Pancreas (tissue), 10 donors: ENCODE results near the gene POLD4. TPM values are rescaled to one million over a fixed set of nuclear protein-coding genes. Genes with fewer than 3 reads are reported as not detected.

Experiments used
- ATAC-seq, 4 donors: fragments of 200-7000 bp; cut with Tn5 transposase; one replicate each; pipeline versions ENCODE4 v1.8.0 to v1.9.1; 2020; ENCODE audit warnings: mild to moderate bottlenecking in 4 of 4, moderate library complexity in 4 of 4
- DNase-seq, 6 donors: peaks; one replicate each; pipeline ENCODE4 v3.0.0-alpha.2; 2020
- FAIRE-seq: peaks from 2 replicates; lab custom pipeline; 2012; peaks lifted over from hg19 to GRCh38; lab: Jason Lieb, UNC
- H3K27ac ChIP-seq, 4 donors: fragments of 200-600 bp; sonication (generic); 1 replicate in 3 of 4; 2 replicates in 1 of 4; pipeline versions ENCODE4 v1.5.0 to v1.8.0; 2020
- H3K27me3 ChIP-seq, 4 donors: fragments of 200-600 bp; one replicate each; pipeline ENCODE4 v1.8.0; 2021
- H3K36me3 ChIP-seq, 3 donors: fragments of 200-600 bp; sonication (generic) in 1 of 3; one replicate each; pipeline versions ENCODE4 v1.5.0 to v1.8.0; 2020 to 2021
- H3K4me1 ChIP-seq, 3 donors: fragments of 200-600 bp; one replicate each; pipeline ENCODE4 v1.8.0; 2021
- H3K4me3 ChIP-seq, 4 donors: fragments of 200-600 bp; sonication (generic) in 2 of 4; one replicate each; pipeline versions ENCODE4 v1.5.0 to v1.8.0; 2020 to 2021
- H3K9me3 ChIP-seq, 4 donors: fragments of 200-600 bp; one replicate each; pipeline ENCODE4 v1.8.0; 2021
- WGBS, 2 donors: extraction: QIAGEN DNeasy Blood & Tissue Kit; methylation state at CpG; one replicate each; pipeline ENCODE4 v1.1.7; 2013; 5-methylcytosine and 5-hydroxymethylcytosine counted together
- intact Hi-C, 3 donors: fragments of 100-400 bp; cut with DNase I; formaldehyde crosslinking; loops; one replicate each; pipeline versions ENCODE4 v1.11.1 to v1.14.2; 2022
- polyA plus RNA-seq, 2 donors: library from polyadenylated mRNA; stranded (reverse); fragments of 200-250 nt; gene quantifications; one replicate each; pipeline ENCODE4 v1.2.3, GENCODE V29; 2013
- total RNA-seq, 6 donors: library from RNA; stranded (reverse); fragmentation: NEBNext Ultra II Directional in 4 of 6; extraction: Animal tissue kit (Norgen Biotek cat#: 25700) in 4 of 6; gene quantifications; one replicate each; pipeline versions ENCODE4 v1.2.1 to v1.2.4, GENCODE V29; 2021 to 2023
- TF ChIP-seq, protein P1 (sequence below), 4 donors: fragments of 200-600 bp; sonication (generic) in 3 of 4; IDR thresholded peaks; one replicate each; pipeline versions ENCODE4 v1.5.0 to v1.8.0; 2021; ENCODE audit warnings: antibody characterized with exemption in 4 of 4
- donor health status: healthy with polysubstance abuse.
- donor health status: DM: no; HTN: no; CAD: no; lungs with moderate emphysema.
- donor health status: DM: no; HTN: no; CAD: no.
- donor health status: control.
- donor health status: control.
- donor health status: Bipolar disorder and iron deficiency.
- donor health status: DM: yes; HTN: yes; CAD: no.
- donor health status: DM: no; HTN: no; CAD: no.
- donor health status: DM: no; HTN: no; CAD: no.
- donor health status: DM: yes; HTN: yes; CAD: no.

Gene POLD4
- total and polyA plus RNA-seq, 8 donors, result 35.0 to 99.3 (median 46.0) TPM

DNA sequence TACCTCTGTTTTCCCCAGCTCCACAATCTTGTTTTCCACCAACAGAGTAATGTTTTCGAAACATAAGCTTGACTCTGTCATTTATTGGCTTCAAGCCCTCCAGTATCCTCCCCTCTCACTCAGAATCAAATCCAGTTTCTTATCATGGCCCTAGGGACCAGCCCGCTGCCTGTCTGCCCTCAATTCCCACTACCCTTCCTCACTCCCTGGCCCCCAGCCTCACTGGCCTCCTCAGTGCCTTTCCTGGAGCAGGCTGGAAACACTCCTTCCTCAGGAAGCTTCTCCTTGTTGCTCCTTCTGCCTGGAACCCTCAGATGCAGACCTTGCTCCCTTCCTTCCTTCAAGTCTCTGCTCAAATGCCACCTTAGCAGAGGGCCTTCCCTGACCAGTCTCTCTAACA is 3.9 kb downstream of the POLD4 start:
- DNase-seq (peak in 1 of 6 donors; percentile 21), FAIRE-seq (no peak), ATAC-seq (no peak)
- intact Hi-C loops, result loop anchor here in 1 of 3 donors (5.0 kb wide), 1 partner anchor 33 kb away; no protein-coding TSS in a partner anchor
- TF ChIP-seq, protein P1, sequence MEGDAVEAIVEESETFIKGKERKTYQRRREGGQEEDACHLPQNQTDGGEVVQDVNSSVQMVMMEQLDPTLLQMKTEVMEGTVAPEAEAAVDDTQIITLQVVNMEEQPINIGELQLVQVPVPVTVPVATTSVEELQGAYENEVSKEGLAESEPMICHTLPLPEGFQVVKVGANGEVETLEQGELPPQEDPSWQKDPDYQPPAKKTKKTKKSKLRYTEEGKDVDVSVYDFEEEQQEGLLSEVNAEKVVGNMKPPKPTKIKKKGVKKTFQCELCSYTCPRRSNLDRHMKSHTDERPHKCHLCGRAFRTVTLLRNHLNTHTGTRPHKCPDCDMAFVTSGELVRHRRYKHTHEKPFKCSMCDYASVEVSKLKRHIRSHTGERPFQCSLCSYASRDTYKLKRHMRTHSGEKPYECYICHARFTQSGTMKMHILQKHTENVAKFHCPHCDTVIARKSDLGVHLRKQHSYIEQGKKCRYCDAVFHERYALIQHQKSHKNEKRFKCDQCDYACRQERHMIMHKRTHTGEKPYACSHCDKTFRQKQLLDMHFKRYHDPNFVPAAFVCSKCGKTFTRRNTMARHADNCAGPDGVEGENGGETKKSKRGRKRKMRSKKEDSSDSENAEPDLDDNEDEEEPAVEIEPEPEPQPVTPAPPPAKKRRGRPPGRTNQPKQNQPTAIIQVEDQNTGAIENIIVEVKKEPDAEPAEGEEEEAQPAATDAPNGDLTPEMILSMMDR (IDR thresholded peaks at IDR 0.05), result no peak
- Histone ChIP-seq H3K4me3 (no peak overlapping the region), H3K27me3 (no peaks in the 10 kb centered on the region), H3K27ac (no peak overlapping the region), H3K36me3 (no peaks in the 10 kb centered on the region), H3K9me3 (no peaks in the 10 kb centered on the region), H3K4me1 (peaks cover 27 to 50% (median 31%) of the 10 kb centered on the region in 3 donors)
- WGBS, 2 donors, result 90% methylated on average over 2 of the region's 2 CpGs

DNA sequence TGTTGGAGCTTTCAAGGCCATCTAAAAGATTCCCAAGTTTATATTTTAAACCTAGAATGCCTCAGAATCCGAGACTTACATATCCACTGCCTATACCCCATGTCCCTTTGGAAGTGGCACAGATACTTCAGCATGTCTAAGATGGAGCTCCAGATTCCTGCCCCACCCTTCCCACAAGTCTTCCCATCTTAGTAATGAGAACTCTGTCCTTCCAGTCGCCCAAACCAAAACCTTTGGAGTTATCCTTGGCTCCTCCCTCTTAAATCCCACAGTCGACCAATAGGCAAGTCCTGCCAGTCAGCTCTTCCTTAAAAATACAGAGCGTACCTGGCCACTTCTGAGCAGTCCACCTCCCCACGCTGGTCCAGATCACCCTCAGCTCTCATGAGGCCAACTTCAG is 4.3 kb downstream of the POLD4 start:
- Histone ChIP-seq H3K27ac (peak overlapping the region in 1 of 4 donors; percentile 0), H3K27me3 (no peaks in the 10 kb centered on the region), H3K36me3 (no peaks in the 10 kb centered on the region), H3K4me1 (peaks cover 27 to 45% (median 27%) of the 10 kb centered on the region in 3 donors), H3K4me3 (no peak overlapping the region), H3K9me3 (no peaks in the 10 kb centered on the region)
- ATAC-seq, result no peak
- 64 to 69% methylated on average over 5 of the region's 5 CpGs for WGBS, 2 donors
- intact Hi-C loops, result loop anchor here in 1 of 3 donors (5.0 kb wide), 1 partner anchor 33 kb away; no protein-coding TSS in a partner anchor
- TF ChIP-seq, protein P1 (IDR thresholded peaks at IDR 0.05), result no peak
- DNase-seq, result no peak
- FAIRE-seq, result no peak

DNA sequence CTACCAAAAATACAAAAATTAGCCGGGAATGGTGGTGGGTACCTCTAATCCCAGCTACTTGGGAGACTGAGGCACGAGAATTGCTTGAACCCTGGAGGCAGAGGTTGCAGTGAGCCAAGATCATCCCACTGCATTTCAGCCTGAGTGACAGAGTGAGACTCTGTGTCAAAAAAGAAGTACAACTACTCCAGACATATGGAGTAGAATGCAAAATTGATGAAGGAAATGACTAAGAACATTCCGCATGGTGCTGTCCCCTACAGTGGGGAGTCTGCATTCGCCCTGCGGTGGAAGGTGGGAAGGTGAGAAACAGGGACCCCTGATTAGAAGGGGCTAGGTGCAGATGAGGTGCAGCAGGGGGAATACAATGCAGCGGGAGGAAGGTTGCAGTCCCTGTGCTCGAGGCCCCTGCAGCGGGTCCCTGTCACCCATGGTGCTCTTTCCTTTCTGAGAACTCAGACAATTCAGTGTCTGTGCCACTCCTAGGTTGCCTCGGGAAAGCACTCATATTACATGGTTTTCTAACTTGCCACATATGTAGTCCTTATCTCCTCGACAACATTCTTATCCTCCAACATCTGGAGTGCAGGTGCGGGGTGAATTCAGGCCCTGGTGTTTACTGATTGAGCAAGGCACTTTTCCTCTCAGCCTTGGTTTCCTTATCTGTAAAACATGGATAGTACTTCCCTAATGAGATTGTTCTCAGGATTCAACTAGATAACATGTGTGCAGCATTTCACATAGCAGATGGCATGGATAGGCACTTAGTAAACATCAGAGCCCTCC is 5.2 kb downstream of the POLD4 start:
- TF ChIP-seq, protein P1 (IDR thresholded peaks at IDR 0.05), result no peak
- no peaks in the 10 kb centered on the region for H3K27me3 ChIP-seq
- peak overlapping the region in 1 of 4 donors; percentile 0 for H3K27ac ChIP-seq
- no peaks in the 10 kb centered on the region for H3K36me3 ChIP-seq
- intact Hi-C loops, result loop anchor here in 1 of 3 donors (5.0 kb wide), 1 partner anchor 34 kb away; no protein-coding TSS in a partner anchor
- ATAC-seq, result no peak
- H3K4me3 ChIP-seq, result no peak overlapping the region
- H3K9me3 ChIP-seq, result no peaks in the 10 kb centered on the region
- no peak for FAIRE-seq
- H3K4me1 ChIP-seq, result peaks cover 26 to 45% (median 27%) of the 10 kb centered on the region in 3 donors
- 69 to 73% methylated on average over 11 of the region's 11 CpGs for WGBS, 2 donors
- no peak for DNase-seq

DNA sequence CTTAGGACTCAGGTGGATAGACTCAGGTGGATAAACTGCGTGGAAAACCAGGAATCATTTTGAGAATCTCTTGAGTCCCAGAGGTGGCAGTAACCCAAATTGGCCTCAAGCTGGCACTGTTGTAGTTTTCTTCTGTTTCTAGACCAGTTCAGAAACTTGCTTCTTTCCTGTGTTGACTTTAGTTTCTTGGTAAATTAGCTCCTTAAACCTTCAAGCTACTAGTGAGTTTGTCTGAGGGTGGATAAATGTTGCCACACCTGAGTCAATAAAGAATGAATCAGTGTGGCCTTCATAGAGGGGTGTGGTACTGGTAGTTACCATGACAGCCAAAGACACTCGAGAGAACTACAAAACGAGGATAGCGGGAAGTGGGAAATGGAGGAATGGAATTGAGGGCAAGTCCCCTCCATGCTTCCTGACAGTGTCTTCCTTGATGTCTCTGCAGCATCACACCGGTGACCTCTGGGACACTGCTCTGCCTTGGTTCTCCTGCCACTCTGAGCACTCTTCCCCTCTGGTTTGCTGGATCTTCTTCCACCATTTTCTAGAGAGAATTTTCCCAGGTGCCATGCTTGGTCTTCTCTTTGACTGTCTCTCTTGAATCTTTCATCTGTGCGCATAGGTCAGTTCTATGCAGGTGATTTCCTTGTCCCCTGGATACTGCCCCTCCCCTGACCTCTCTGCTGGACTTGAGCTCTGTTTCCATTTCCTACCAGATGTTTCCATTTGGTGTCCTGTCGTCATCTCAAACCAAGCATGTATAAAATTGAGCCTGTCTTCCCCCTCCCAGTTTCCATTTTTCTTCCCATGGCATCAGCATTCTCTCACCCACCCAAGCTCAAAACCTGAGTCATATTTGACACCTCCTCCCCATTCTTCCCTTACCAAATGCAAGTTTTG is 7.2 kb downstream of the POLD4 start:
- Histone ChIP-seq H3K27me3 (no peaks in the 10 kb centered on the region), H3K4me3 (no peak overlapping the region), H3K27ac (peak overlapping the region; percentile 51 to 74 (median 70)), H3K36me3 (no peaks in the 10 kb centered on the region), H3K9me3 (no peaks in the 10 kb centered on the region), H3K4me1 (peaks cover 20 to 32% (median 23%) of the 10 kb centered on the region in 3 donors)
- ATAC-seq (peak; percentile 79 to 87 (median 86)), FAIRE-seq (no peak), DNase-seq (peak in 3 of 6 donors; percentile 55 to 70 (median 67))
- intact Hi-C loops, result loop anchor here in 1 of 3 donors (5.0 kb wide), 1 partner anchor 36 kb away; no protein-coding TSS in a partner anchor
- WGBS, 2 donors, result 33 to 34% methylated on average over 7 of the region's 7 CpGs
- TF ChIP-seq, protein P1 (IDR thresholded peaks at IDR 0.05), result peak; percentile 28 to 52 (median 47)
